Vagina (tissue), 2 donors: ENCODE data around the gene ABHD12. TPM values are rescaled to one million over a fixed set of nuclear protein-coding genes. Genes with fewer than 3 reads are reported as not detected.

Source experiments
- DNase-seq, 2 donors: peaks; one replicate each; pipeline ENCODE4 v3.0.0-alpha.2; 2017; ENCODE audit errors: extremely low spot score in 2 of 2
- H3K27ac ChIP-seq: fragments of 200-600 bp; sonication (generic); one replicate; pipeline ENCODE4 v1.5.1; 2019
- H3K27me3 ChIP-seq: fragments of 200-600 bp; sonication (generic); one replicate; pipeline ENCODE4 v1.5.1; 2019
- H3K36me3 ChIP-seq, 2 donors: fragments of 200-600 bp; sonication (generic); one replicate each; pipeline ENCODE4 v1.5.1; 2017 to 2019
- H3K4me1 ChIP-seq: fragments of 200-600 bp; sonication (generic); one replicate; pipeline ENCODE4 v1.5.1; 2019
- H3K4me3 ChIP-seq, 2 donors: fragments of 200-600 bp; sonication (generic); 1 replicate in 1 of 2; 2 replicates in 1 of 2; pipeline ENCODE4 v1.5.1; 2016 to 2019
- H3K9me3 ChIP-seq: fragments of 200-600 bp; sonication (generic); one replicate; pipeline ENCODE4 v1.5.1; 2019
- POLR2A ChIP-seq, 2 donors: fragments of 450-650 bp; IDR thresholded peaks; one replicate each; pipeline ENCODE4 v1.6.1; 2017; ENCODE audit warnings: antibody characterized with exemption in 2 of 2, mild to moderate bottlenecking in 2 of 2, moderate library complexity in 2 of 2
- POLR2AphosphoS5 ChIP-seq, 2 donors: sonication (generic); formaldehyde crosslinking; IDR thresholded peaks; one replicate each; pipeline ENCODE4 v1.9.0; 2017; ENCODE audit warnings: antibody characterized with exemption in 2 of 2, mild to moderate bottlenecking in 2 of 2, low read depth in 1 of 2; ENCODE audit not compliant: insufficient read depth in 1 of 2
- intact Hi-C: fragments of 100-400 bp; cut with DNase I; formaldehyde crosslinking; loops from one replicate; pipeline ENCODE4 v1.15.1; 2023
- total RNA-seq: library from RNA; depleted of rRNA; stranded (reverse); fragments of >200 nt; gene quantifications from one replicate; pipeline ENCODE4 v1.2.3, GENCODE V29; 2016
- TF ChIP-seq, protein P1 (sequence below), 3 experiments: fragments of 450-650 bp in 2 of 3; fragments of 200-600 bp in 1 of 3; sonication (generic) in 1 of 3; IDR thresholded peaks; one replicate each; pipeline ENCODE4 v1.5.1; 2017 to 2019; ENCODE audit warnings: antibody characterized with exemption in 3 of 3, mild to moderate bottlenecking in 2 of 3, moderate library complexity in 2 of 3

ABHD12 gene
- total RNA-seq, 1 donor from 2014 or later = 36.6 TPM

DNA sequence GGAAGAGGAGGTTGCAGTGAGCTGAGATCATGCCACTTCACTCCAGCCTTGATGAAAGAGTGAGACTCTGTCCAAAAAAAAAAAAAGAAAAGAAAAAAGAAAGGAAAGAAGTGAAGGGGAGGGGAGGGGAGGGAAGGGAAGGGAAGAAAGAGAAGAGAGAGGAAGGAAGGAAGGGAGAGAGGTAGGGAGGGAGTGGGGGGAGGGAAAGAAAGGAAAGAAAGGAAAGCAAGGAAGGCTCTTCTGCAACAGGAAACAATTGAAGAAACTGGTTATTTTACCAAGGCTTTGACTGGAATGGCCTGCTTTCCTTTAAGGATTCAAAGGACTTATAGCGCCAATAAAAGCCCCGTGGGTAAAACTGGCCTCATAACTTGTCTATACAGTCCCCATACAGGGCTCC lies 64.6 kb downstream of the ABHD12 start:
- Histone ChIP-seq H3K36me3 (peaks cover 0 to 10% of the 10 kb centered on the region in 2 donors), H3K4me1 (peaks cover 20% of the 10 kb centered on the region), H3K27ac (no peak overlapping the region), H3K9me3 (no peaks in the 10 kb centered on the region), H3K4me3 (no peak overlapping the region), H3K27me3 (no peaks in the 10 kb centered on the region)
- no peak for DNase-seq
- intact Hi-C loops = no loop called here
- TF ChIP-seq POLR2AphosphoS5 (IDR thresholded peaks at IDR 0.05; ENCODE audit: insufficient read depth in 1 of 2, low read depth in 1 of 2) (no peak), POLR2A (IDR thresholded peaks at IDR 0.05) (no peak)
- TF ChIP-seq, protein P1, sequence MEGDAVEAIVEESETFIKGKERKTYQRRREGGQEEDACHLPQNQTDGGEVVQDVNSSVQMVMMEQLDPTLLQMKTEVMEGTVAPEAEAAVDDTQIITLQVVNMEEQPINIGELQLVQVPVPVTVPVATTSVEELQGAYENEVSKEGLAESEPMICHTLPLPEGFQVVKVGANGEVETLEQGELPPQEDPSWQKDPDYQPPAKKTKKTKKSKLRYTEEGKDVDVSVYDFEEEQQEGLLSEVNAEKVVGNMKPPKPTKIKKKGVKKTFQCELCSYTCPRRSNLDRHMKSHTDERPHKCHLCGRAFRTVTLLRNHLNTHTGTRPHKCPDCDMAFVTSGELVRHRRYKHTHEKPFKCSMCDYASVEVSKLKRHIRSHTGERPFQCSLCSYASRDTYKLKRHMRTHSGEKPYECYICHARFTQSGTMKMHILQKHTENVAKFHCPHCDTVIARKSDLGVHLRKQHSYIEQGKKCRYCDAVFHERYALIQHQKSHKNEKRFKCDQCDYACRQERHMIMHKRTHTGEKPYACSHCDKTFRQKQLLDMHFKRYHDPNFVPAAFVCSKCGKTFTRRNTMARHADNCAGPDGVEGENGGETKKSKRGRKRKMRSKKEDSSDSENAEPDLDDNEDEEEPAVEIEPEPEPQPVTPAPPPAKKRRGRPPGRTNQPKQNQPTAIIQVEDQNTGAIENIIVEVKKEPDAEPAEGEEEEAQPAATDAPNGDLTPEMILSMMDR (IDR thresholded peaks at IDR 0.05) = no peak

DNA sequence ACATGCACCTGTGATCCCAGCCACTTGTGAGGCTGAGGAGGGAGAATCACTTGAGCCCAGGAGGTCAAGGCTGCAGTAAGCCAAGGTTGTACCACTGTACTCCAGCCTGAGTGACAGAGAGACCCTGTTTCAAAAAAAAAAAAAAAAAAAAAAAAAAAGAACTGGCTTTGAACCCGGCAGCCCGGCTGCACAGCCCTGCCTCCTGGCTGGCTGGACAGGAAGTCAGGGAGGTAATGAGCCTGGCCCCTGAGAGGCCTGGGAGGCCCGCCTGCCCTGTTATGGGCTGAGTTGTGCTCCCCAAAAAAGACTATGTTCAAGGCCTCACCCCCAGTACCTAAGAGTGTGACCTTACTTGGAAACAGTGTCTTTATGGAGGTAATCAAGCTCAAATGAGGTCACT lies 65.6 kb downstream of the ABHD12 start:
- Histone ChIP-seq H3K27ac (no peak overlapping the region), H3K9me3 (no peaks in the 10 kb centered on the region), H3K36me3 (peaks cover 0 to 10% of the 10 kb centered on the region in 2 donors), H3K4me3 (no peak overlapping the region), H3K4me1 (peaks cover 20% of the 10 kb centered on the region), H3K27me3 (no peaks in the 10 kb centered on the region)
- intact Hi-C loops = no loop called here
- DNase-seq = no peak
- TF ChIP-seq, protein P1 (IDR thresholded peaks at IDR 0.05) = no peak
- TF ChIP-seq POLR2A (IDR thresholded peaks at IDR 0.05) (no peak), POLR2AphosphoS5 (IDR thresholded peaks at IDR 0.05; ENCODE audit: insufficient read depth in 1 of 2, low read depth in 1 of 2) (no peak)

DNA sequence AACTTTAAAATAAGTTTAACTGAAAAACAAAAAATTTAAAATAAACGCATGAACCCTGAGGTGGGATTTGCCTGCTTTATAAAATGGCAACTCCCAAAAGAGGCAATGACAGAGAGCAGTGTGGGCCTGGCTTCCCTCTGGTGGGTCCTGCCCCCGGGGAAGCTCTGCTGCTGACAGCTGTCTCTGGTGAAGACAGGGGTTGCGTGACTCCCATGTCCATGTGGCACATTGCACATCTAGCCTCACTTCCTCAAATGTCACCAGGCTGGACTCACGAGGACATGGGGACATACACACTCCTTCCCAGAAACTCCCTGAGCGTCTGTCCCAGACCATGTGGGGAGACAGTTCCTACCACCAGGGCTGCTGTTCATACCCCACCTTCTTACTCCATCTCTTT lies 66.2 kb downstream of the ABHD12 start:
- peaks cover 0 to 10% of the 10 kb centered on the region in 2 donors for H3K36me3 ChIP-seq
- no peak overlapping the region for H3K27ac ChIP-seq
- H3K4me1 ChIP-seq = peaks cover 20% of the 10 kb centered on the region
- H3K9me3 ChIP-seq = no peaks in the 10 kb centered on the region
- H3K4me3 ChIP-seq = no peak overlapping the region
- TF ChIP-seq POLR2AphosphoS5 (IDR thresholded peaks at IDR 0.05; ENCODE audit: insufficient read depth in 1 of 2, low read depth in 1 of 2) (no peak), POLR2A (IDR thresholded peaks at IDR 0.05) (no peak)
- TF ChIP-seq, protein P1 (IDR thresholded peaks at IDR 0.05) = no peak
- intact Hi-C loops = no loop called here
- peak in 1 of 2 donors; percentile 86 for DNase-seq
- H3K27me3 ChIP-seq = no peaks in the 10 kb centered on the region

DNA sequence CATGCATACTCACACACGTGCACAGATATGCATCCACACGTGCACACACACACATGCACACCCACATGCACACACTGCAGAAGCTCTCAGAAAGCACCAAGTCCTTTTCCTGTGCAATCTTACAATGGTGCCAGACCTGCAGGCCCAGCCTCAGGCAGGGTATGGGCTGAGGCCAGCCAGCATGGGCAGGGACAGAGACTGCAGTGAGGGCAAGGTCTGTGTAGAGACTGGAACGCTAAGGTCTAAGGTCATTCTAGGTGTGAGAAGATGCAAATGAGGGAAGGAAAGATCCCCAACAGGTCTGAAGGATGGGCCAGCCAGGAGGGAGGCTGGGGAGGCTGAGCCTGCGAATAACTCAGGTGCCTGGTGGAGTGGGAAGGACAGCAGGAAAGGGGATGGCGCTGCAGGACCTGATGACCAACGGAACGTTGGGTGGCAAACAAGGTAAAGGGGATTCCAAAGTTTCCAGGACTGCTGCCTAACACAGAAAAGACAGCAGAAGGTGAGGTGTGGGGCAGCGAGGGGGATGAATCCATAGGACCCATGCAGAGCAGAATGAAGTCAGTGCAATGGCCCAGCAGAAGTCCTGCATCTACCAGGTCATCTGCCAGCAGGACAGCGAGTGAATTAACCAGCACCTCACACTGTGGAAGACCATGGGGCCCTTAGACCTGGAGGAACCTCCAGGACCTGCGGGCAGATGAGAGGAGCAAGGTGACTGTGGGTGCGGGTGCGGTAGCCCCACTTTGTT lies 67.0 kb downstream of the ABHD12 start:
- intact Hi-C loops = no loop called here
- Histone ChIP-seq H3K9me3 (no peaks in the 10 kb centered on the region), H3K4me3 (no peak overlapping the region), H3K4me1 (peaks cover 13% of the 10 kb centered on the region), H3K27me3 (no peaks in the 10 kb centered on the region), H3K27ac (no peak overlapping the region), H3K36me3 (peaks cover 0 to 10% of the 10 kb centered on the region in 2 donors)
- no peak for DNase-seq
- TF ChIP-seq POLR2A (IDR thresholded peaks at IDR 0.05) (no peak), POLR2AphosphoS5 (IDR thresholded peaks at IDR 0.05; ENCODE audit: insufficient read depth in 1 of 2, low read depth in 1 of 2) (no peak)
- TF ChIP-seq, protein P1 (IDR thresholded peaks at IDR 0.05) = no peak

DNA sequence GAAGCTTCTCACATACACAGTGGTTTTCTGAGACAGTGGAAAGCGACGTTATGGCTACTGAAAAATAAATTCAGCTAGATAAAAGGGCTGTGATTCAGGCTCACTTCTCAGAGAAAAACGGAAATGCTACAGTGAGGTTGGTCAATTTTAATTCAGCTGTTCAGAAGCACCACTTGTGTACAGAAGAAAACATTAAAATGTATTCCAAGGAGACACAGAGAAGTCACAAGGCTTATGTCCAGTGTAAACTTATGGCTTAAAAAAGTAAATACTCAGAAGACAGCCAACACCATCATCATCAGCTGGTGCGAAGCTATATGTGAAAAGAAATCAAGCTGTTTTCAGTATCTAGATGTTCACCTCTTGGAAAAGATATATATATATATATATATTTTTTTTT lies 68.6 kb downstream of the ABHD12 start:
- Histone ChIP-seq H3K4me1 (no peaks in the 10 kb centered on the region), H3K27ac (no peak overlapping the region)
- intact Hi-C loops = no loop called here

More for the DNA sequence above, 68.6 kb downstream of the ABHD12 start:
- H3K4me3 ChIP-seq = no peak overlapping the region
- H3K9me3 ChIP-seq = no peaks in the 10 kb centered on the region
- DNase-seq = no peak
- H3K27me3 ChIP-seq = no peaks in the 10 kb centered on the region
- peaks cover 0 to 10% of the 10 kb centered on the region in 2 donors for H3K36me3 ChIP-seq
- TF ChIP-seq POLR2A (IDR thresholded peaks at IDR 0.05) = no peak
- TF ChIP-seq POLR2AphosphoS5 (IDR thresholded peaks at IDR 0.05; ENCODE audit: insufficient read depth in 1 of 2, low read depth in 1 of 2) = no peak
- TF ChIP-seq, protein P1 (IDR thresholded peaks at IDR 0.05) = no peak
